Endothelial cell of coronary artery (primary cell): ENCODE measurements around the gene HEY2. TPM values are rescaled to one million over a fixed set of nuclear protein-coding genes. Genes with fewer than 3 reads are reported as not detected.

ENCODE experiments used
- total RNA-seq: library from RNA; depleted of rRNA; stranded (reverse); fragments of >200 nt; gene quantifications from 2 replicates; pipeline ENCODE4 v1.2.3, GENCODE V29; 2014

Gene HEY2
- total RNA-seq, result 1.1 and 4.1 TPM in 2 replicates

GRCh38 chr6:125749173-125749864, at the start of gene HEY2:
Gene HEY2 (plus strand): TSS chr6:125749632. CDS start chr6:125749777, 145 bp downstream.

GRCh38 chr6:125790358-125791150, 41.1 kb downstream of the HEY2 start, which contains the start of gene NCOA7:
Gene NCOA7 (plus strand): TSS chr6:125790960. CDS start chr6:125815355, 24,395 bp downstream.

Other genes starting within 250 kb of the HEY2 start
- gene NCOA7, start 41.3 kb downstream of the HEY2 start, total RNA-seq, result 26.4 and 62.9 TPM in 2 replicates
- 10.2 and 17.1 TPM in 2 replicates for gene HINT3, start 207.1 kb downstream of the HEY2 start, total RNA-seq
- gene TRMT11, start 236.9 kb downstream of the HEY2 start, total RNA-seq, result 10.8 and 14.7 TPM in 2 replicates